ENCODE results near the gene MAP2K7.
"Not testable (repeated sequence)": the region's sequence is repeated elsewhere in the genome, so short reads cannot be mapped to it uniquely, and the experiment has no call there.

GRCh38 chr19:7918062-7918614 is 14.5 kb downstream of the MAP2K7 start:
- not testable (repeated sequence) for TF ChIP-seq CTCF (optimal IDR thresholded peaks at IDR 0.05 in 1 of 3, IDR thresholded peaks at IDR 0.05 in 1 of 3, conservative IDR thresholded peaks at IDR 0.05 in 1 of 3; ENCODE audit: extremely low read depth in 1 of 3, insufficient read depth in 2 of 3, low read length in 3 of 3); EZH2 (IDR thresholded peaks at IDR 0.05; ENCODE audit: low read length)
